HEK293 (cell line): ENCODE measurements around the gene ATP8A2.

Experiments used
- ZNF174 ChIP-seq: fragments of 450-650 bp; formaldehyde crosslinking; IDR thresholded peaks from 2 replicates; pipeline ENCODE4 v1.5.0; 2017; ENCODE audit warnings: missing biosample characterization, mild to moderate bottlenecking, missing genetic modification characterization
- ZNF350 ChIP-seq: fragments of 450-650 bp; formaldehyde crosslinking; IDR thresholded peaks from 2 replicates; pipeline ENCODE4 v1.5.0; 2017; ENCODE audit warnings: missing biosample characterization, mild to moderate bottlenecking, missing genetic modification characterization
- ZSCAN30 ChIP-seq: fragments of 450-650 bp; IDR thresholded peaks from 2 replicates; pipeline ENCODE4 v1.5.1; 2018; ENCODE audit warnings: missing biosample characterization, mild to moderate bottlenecking, missing genetic modification characterization, moderate library complexity
- TF ChIP-seq, protein P1 (sequence below): fragments of 450-650 bp; formaldehyde crosslinking; IDR thresholded peaks from 2 replicates; pipeline ENCODE4 v1.5.1; 2016; ENCODE audit warnings: missing biosample characterization, missing genetic modification characterization

DNA sequence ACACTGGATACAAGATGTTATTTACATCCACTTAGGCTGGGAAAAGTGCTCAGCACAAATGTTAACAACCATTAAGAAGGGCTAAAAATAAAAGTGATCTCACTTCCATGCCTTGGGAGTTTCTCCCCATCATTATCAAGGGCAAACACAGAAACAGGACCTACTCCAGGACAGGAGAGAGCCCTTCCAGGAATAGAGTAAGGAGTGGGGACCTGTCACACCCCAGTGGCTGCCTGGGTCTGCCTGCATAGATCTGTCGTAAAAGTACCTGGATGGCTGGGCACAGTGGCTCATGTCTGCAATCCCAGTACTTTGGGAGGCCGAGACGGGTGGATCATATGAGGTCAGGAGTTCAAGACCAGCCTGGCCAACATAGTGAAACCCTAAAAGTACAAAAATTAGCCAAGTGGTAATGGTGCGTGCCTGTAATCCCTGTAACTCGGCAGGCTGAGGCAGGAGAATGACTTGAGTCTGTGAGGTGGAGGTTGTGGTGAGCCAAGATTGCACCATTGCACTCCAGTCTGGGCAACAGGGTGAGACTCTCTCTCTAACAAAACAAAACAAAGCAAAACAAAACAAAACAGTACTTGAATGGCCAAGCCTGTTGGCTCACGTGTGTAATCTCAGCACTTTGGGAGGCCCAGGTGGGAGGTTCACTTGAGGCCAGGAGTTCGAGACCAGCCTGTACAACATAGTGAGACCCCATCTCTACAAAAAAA, 5.6 kb downstream of the ATP8A2 start:
- TF ChIP-seq, protein P1, sequence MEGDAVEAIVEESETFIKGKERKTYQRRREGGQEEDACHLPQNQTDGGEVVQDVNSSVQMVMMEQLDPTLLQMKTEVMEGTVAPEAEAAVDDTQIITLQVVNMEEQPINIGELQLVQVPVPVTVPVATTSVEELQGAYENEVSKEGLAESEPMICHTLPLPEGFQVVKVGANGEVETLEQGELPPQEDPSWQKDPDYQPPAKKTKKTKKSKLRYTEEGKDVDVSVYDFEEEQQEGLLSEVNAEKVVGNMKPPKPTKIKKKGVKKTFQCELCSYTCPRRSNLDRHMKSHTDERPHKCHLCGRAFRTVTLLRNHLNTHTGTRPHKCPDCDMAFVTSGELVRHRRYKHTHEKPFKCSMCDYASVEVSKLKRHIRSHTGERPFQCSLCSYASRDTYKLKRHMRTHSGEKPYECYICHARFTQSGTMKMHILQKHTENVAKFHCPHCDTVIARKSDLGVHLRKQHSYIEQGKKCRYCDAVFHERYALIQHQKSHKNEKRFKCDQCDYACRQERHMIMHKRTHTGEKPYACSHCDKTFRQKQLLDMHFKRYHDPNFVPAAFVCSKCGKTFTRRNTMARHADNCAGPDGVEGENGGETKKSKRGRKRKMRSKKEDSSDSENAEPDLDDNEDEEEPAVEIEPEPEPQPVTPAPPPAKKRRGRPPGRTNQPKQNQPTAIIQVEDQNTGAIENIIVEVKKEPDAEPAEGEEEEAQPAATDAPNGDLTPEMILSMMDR, result no peak
- TF ChIP-seq ZNF174 (tag by site-specific recombination), result no peak
- TF ChIP-seq ZSCAN30 (tag by site-specific recombination), result no peak
- no peak for TF ChIP-seq ZNF350
